Forelimb muscle (tissue), 1 donor: ENCODE measurements around the gene TAF7. TPM values are rescaled to one million over a fixed set of nuclear protein-coding genes. Genes with fewer than 3 reads are reported as not detected.
"Not testable (repeated sequence)": the region's sequence is repeated elsewhere in the genome, so short reads cannot be mapped to it uniquely, and the experiment has no call there.

Source experiments
- DNase-seq: peaks from one replicate; pipeline ENCODE4 v3.0.0-alpha.2; 2013; ENCODE audit warnings: low read depth
- polyA plus RNA-seq: library from polyadenylated mRNA; unstranded; fragments of 120-200 nt; gene quantifications from one replicate; pipeline ENCODE4 v1.2.1, GENCODE V29; 2013; ENCODE audit not compliant: insufficient read length

TAF7 gene
- polyA plus RNA-seq, result 76.1 TPM

GRCh38 chr5:141320225-141321169 lies at the start of gene TAF7:
Gene TAF7, minus strand, starts transcription at chr5:141320784. Its CDS starts 740 bp downstream, at chr5:141320044.
- DNase-seq, result peak; percentile 84

GRCh38 chr5:141366016-141366896 lies 45.7 kb upstream of the TAF7 start:
- DNase-seq, result no peak

GRCh38 chr5:141363952-141364660 lies 43.5 kb upstream of the TAF7 start, which contains the start of gene PCDHGA5:
Gene PCDHGA5, plus strand, starts transcription at chr5:141364162. Its CDS starts 169 bp downstream, at chr5:141364331.
- DNase-seq, result no peak

- DNase-seq, result no peak
These were observed 42.1 kb upstream of the TAF7 start for GRCh38 chr5:141362719-141363118.

GRCh38 chr5:141360685-141361084 lies 40.1 kb upstream of the TAF7 start:
- DNase-seq, result no peak

GRCh38 chr5:141359790-141360426 lies 39.3 kb upstream of the TAF7 start, which contains the start of gene PCDHGB2:
Gene PCDHGB2, plus strand, starts transcription at chr5:141359994. Its CDS starts 142 bp downstream, at chr5:141360136.
- DNase-seq, result no peak

GRCh38 chr5:141356950-141357349 lies 36.4 kb upstream of the TAF7 start:
- DNase-seq, result no peak

- no peak for DNase-seq
These were observed 35.5 kb upstream of the TAF7 start for GRCh38 chr5:141356133-141356532.

GRCh38 chr5:141355641-141356040 lies 35.1 kb upstream of the TAF7 start:
- DNase-seq, result no peak

GRCh38 chr5:141354900-141355469 lies 34.4 kb upstream of the TAF7 start, which contains the start of gene PCDHGA4:
Gene PCDHGA4, plus strand, starts transcription at chr5:141355021. Its CDS starts 87 bp downstream, at chr5:141355108.
- DNase-seq, result no peak

GRCh38 chr5:141351591-141351990 lies 31.0 kb upstream of the TAF7 start:
- no peak for DNase-seq

- DNase-seq, result no peak
These were observed 29.5 kb upstream of the TAF7 start, which contains the start of gene PCDHGB1 for GRCh38 chr5:141349917-141350619. Gene PCDHGB1, plus strand, starts transcription at chr5:141350099. Its CDS starts 162 bp downstream, at chr5:141350261.

GRCh38 chr5:141346017-141346416 lies 25.4 kb upstream of the TAF7 start:
- not testable (repeated sequence) for DNase-seq

GRCh38 chr5:141345327-141345726 lies 24.7 kb upstream of the TAF7 start:
- DNase-seq, result no peak

GRCh38 chr5:141343953-141344463 lies 23.4 kb upstream of the TAF7 start:
- no peak for DNase-seq

- no peak for DNase-seq
These were observed 22.8 kb upstream of the TAF7 start, which contains the start of gene PCDHGA3 for GRCh38 chr5:141343242-141343952. Gene PCDHGA3, plus strand, starts transcription at chr5:141343829. Its CDS starts 205 bp downstream, at chr5:141344034.

GRCh38 chr5:141342773-141343172 lies 22.2 kb upstream of the TAF7 start:
- DNase-seq, result no peak

GRCh38 chr5:141340781-141341354 lies 20.3 kb upstream of the TAF7 start:
- not testable (repeated sequence) for DNase-seq
